HepG2 (cell line): ENCODE measurements around the gene WNK2. TPM values are rescaled to one million over a fixed set of nuclear protein-coding genes. Genes with fewer than 3 reads are reported as not detected.

Experiments used
- ATAC-seq: fragments of 200-7000 bp; cut with Tn5 transposase; 3 replicates; pipeline ENCODE4 v1.9.1; 2020; ENCODE audit warnings: mild to moderate bottlenecking, moderate library complexity
- BruUV-seq: library from RNA; stranded (reverse); fragments of 400-500 nt; replicated peaks from 2 replicates; lab custom pipeline; 2021; lab: Mats Ljungman, UMichigan
- CTCF ChIA-PET: fragments of 300-600 bp; formaldehyde crosslinking; extraction: SDS; loops from one replicate; lab custom pipeline; 2021; ENCODE audit warnings: low total read pairs, inconsistent platforms, low intra/inter-chr PET ratio; lab: Yijun Ruan, JAX
- POLR2A ChIA-PET: fragments of 350-600 bp; sonication (Branson Sonifier 250); formaldehyde crosslinking; loops from one replicate; lab custom pipeline; 2020; ENCODE audit warnings: antibody characterized with exemption, inconsistent platforms; lab: Yijun Ruan, JAX
- DNase-seq: peaks from one replicate; pipeline ENCODE4 v3.0.0-alpha.2; 2015; ENCODE audit warnings: low spot score
- FAIRE-seq: peaks from 3 replicates; lab custom pipeline; 2011; peaks lifted over from hg19 to GRCh38; lab: Jason Lieb, UNC
- H2AFZ ChIP-seq: one replicate; pipeline ENCODE4 v1.6.1; 2011; ENCODE audit warnings: low read length, inconsistent platforms
- H3K27ac ChIP-seq: fragments of 300-600 bp; 3 replicates; pipeline ENCODE4 v1.8.0; 2011; ENCODE audit warnings: mixed run types, mild to moderate bottlenecking, mixed read lengths, low read length, inconsistent platforms; ENCODE audit not compliant: insufficient read depth; ENCODE audit errors: extremely low read length
- H3K27me3 ChIP-seq, 2 experiments: fragments of 200-600 bp in 1 of 2; 2 replicates in 1 of 2; 3 replicates in 1 of 2; pipeline versions ENCODE4 v1.6.0 to v1.8.0; 2011; ENCODE audit warnings: low read length in 2 of 2, mild to moderate bottlenecking in 2 of 2, moderate library complexity in 2 of 2, inconsistent platforms in 1 of 2; ENCODE audit not compliant: insufficient read depth in 2 of 2, control insufficient read depth in 1 of 2
- H3K36me3 ChIP-seq, 2 experiments: fragments of 200-600 bp in 1 of 2; replicated peaks in 1 of 2; 2 replicates in 1 of 2; 3 replicates in 1 of 2; pipeline versions ENCODE4 v1.5.1 to v1.8.0; 2011; ENCODE audit warnings: low read length in 2 of 2, inconsistent platforms in 1 of 2; ENCODE audit not compliant: insufficient read depth in 2 of 2, control insufficient read depth in 1 of 2
- H3K4me1 ChIP-seq: 2 replicates; pipeline ENCODE4 v1.5.1; 2012; ENCODE audit warnings: low read length, inconsistent platforms; ENCODE audit not compliant: insufficient read depth
- H3K4me2 ChIP-seq: 2 replicates; pipeline ENCODE4 v1.6.0; 2011; ENCODE audit warnings: low read depth, low read length, inconsistent platforms
- H3K4me3 ChIP-seq, 3 experiments: fragments of 200-600 bp in 1 of 3; sonication (generic), shearing (Covaris generic) in 1 of 3; replicated peaks in 1 of 3; 2 replicates each; pipeline ENCODE4 v1.5.1; 2011 to 2016; ENCODE audit warnings: low read length in 3 of 3, inconsistent platforms in 2 of 3, low read depth in 2 of 3, mild to moderate bottlenecking in 2 of 3, control low read depth in 1 of 3, mixed read lengths in 1 of 3; ENCODE audit not compliant: insufficient read depth in 1 of 3
- H3K79me2 ChIP-seq: one replicate; pipeline ENCODE4 v1.6.1; 2011; ENCODE audit warnings: low read length, inconsistent platforms; ENCODE audit not compliant: insufficient read depth
- H3K9ac ChIP-seq: 2 replicates; pipeline ENCODE4 v1.6.0; 2011; ENCODE audit warnings: mild to moderate bottlenecking, low read depth, low read length, inconsistent platforms; ENCODE audit not compliant: insufficient read depth
- H3K9me3 ChIP-seq: 2 replicates; pipeline ENCODE4 v1.5.1; 2012; ENCODE audit warnings: mild to moderate bottlenecking, low read length
- H4K20me1 ChIP-seq: 2 replicates; pipeline ENCODE4 v1.6.0; 2011; ENCODE audit warnings: inconsistent platforms, mild to moderate bottlenecking, low read length, moderate library complexity; ENCODE audit not compliant: insufficient read depth
- RBAK ChIP-seq: sonication (generic); formaldehyde crosslinking; IDR thresholded peaks from 2 replicates; pipeline ENCODE4 v1.5.1; 2020; ENCODE audit warnings: mild to moderate bottlenecking, missing genetic modification reagents
- ZFP36L2 ChIP-seq: sonication (generic); formaldehyde crosslinking; IDR thresholded peaks from 2 replicates; pipeline ENCODE4 v1.4.0; 2020; ENCODE audit warnings: missing genetic modification reagents
- ZFX ChIP-seq: sonication (generic); formaldehyde crosslinking; IDR thresholded peaks from 2 replicates; pipeline ENCODE4 v1.4.0; 2020; ENCODE audit warnings: mild to moderate bottlenecking, low read depth, missing genetic modification reagents, moderate library complexity
- WGBS: methylation state at CpG from one replicate; pipeline ENCODE4 v1.1.6; 2017; ENCODE audit warnings: low lambda C conversion rate; 5-methylcytosine and 5-hydroxymethylcytosine counted together
- in situ Hi-C: cut with HindIII; loops from 2 replicates; pipeline ENCODE4 v1.10.0; 2017; ENCODE audit warnings: low pct_unique_long_range_greater_than_20kb; ENCODE audit not compliant: extremely low pct_ligation_motif_present
- intact Hi-C: fragments of 100-400 bp; cut with micrococcal nuclease; formaldehyde crosslinking; loops from one replicate; pipeline ENCODE4 v1.10.0; 2022; ENCODE audit not compliant: unreplicated experiment
- polyA plus RNA-seq, 8 experiments: library from polyadenylated mRNA; depleted of rRNA in 3 of 8; stranded (reverse) in 7 of 8; unstranded in 1 of 8; fragments of >200 nt; fragmentation: Illumina TruSeq in 4 of 8; extraction: Trizol in 4 of 8; gene quantifications; 2 replicates each; pipeline versions ENCODE4 v1.2.1 to v1.2.3, GENCODE V29; 2011 to 2016; ENCODE audit warnings: low read depth in 4 of 8, missing spikeins in 1 of 8, mixed read lengths in 1 of 8; ENCODE audit not compliant: insufficient read depth in 1 of 8
- total RNA-seq, 5 experiments: library from RNA; depleted of rRNA; stranded (reverse); fragments of >200 nt; fragmentation: Illumina TruSeq; extraction: Trizol; gene quantifications; 2 replicates each; pipeline ENCODE4 v1.2.3, GENCODE V29; 2016; ENCODE audit warnings: low read depth in 1 of 5
- TF ChIP-seq, protein P1 (sequence below): sonication (generic); formaldehyde crosslinking; IDR thresholded peaks from 2 replicates; pipeline ENCODE4 v1.5.1; 2020; ENCODE audit warnings: mild to moderate bottlenecking, missing genetic modification reagents, moderate library complexity
- TF ChIP-seq, protein P2 (sequence below): sonication (generic); formaldehyde crosslinking; IDR thresholded peaks from 2 replicates; pipeline ENCODE4 v1.5.0; 2020; ENCODE audit warnings: missing genetic modification reagents
- TF ChIP-seq, protein P3 (sequence below): sonication (generic); formaldehyde crosslinking; IDR thresholded peaks from 2 replicates; pipeline ENCODE4 v1.5.0; 2020; ENCODE audit warnings: mild to moderate bottlenecking, missing genetic modification reagents, moderate library complexity

WNK2 gene
- total and polyA plus RNA-seq, 2 of the 13 experiments (the other 11 are each of a cell fraction or from before 2014, with no cell fraction given), result 10.5 to 12.0 TPM

DNA sequence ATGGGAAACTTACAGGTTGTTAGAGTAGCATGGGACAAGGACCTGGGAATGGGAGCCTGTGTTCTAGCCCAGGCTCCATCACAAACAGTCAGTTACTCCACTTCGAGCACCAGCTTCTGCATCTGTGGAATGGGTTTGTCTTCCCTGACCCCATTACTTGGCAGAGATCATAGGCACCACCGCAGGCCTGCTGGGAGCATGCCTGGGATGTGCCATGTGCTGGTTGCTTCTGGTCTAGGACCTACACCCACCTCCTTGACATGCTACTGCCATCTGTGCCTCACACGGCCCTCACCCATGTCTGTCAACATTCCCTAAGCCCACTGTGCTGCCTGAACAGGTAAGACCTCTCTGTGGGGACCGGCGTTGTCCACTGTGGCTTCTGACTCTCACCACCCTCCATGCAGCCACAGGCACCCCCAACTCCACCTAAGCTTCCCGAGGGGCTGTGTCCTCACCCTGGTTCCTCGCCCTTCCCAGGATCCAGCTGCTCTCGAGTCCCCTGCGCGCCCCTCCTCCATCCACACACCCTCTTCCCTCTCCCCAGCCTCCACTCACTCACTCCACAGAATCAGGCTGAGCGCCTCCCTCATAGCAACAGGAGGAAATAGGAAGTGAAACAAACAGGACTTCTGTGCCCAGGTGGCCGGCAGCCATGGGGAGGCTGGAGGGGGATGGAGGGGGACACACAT lies 181.6 kb downstream of the WNK2 start:
- DNase-seq (no peak), FAIRE-seq (no peak), ATAC-seq (peak; percentile 92)
- no peaks in the 10 kb centered on the region for H4K20me1 ChIP-seq
- no peaks in the 10 kb centered on the region for H3K36me3 ChIP-seq
- peak overlapping the region; percentile 70 for H3K4me2 ChIP-seq
- H3K4me3 ChIP-seq, result peak overlapping the region in 2 of 3 experiments; percentile 44 to 57; a peak in 4 of 6 replicates
- no TSS peak for BruUV-seq
- no peaks in the 10 kb centered on the region; a peak in 2 of 5 replicates for H3K27me3 ChIP-seq
- no peak overlapping the region for H3K9ac ChIP-seq
- no peaks in the 10 kb centered on the region for H3K79me2 ChIP-seq
- no peak overlapping the region for H3K27ac ChIP-seq
- TF ChIP-seq, protein P1, sequence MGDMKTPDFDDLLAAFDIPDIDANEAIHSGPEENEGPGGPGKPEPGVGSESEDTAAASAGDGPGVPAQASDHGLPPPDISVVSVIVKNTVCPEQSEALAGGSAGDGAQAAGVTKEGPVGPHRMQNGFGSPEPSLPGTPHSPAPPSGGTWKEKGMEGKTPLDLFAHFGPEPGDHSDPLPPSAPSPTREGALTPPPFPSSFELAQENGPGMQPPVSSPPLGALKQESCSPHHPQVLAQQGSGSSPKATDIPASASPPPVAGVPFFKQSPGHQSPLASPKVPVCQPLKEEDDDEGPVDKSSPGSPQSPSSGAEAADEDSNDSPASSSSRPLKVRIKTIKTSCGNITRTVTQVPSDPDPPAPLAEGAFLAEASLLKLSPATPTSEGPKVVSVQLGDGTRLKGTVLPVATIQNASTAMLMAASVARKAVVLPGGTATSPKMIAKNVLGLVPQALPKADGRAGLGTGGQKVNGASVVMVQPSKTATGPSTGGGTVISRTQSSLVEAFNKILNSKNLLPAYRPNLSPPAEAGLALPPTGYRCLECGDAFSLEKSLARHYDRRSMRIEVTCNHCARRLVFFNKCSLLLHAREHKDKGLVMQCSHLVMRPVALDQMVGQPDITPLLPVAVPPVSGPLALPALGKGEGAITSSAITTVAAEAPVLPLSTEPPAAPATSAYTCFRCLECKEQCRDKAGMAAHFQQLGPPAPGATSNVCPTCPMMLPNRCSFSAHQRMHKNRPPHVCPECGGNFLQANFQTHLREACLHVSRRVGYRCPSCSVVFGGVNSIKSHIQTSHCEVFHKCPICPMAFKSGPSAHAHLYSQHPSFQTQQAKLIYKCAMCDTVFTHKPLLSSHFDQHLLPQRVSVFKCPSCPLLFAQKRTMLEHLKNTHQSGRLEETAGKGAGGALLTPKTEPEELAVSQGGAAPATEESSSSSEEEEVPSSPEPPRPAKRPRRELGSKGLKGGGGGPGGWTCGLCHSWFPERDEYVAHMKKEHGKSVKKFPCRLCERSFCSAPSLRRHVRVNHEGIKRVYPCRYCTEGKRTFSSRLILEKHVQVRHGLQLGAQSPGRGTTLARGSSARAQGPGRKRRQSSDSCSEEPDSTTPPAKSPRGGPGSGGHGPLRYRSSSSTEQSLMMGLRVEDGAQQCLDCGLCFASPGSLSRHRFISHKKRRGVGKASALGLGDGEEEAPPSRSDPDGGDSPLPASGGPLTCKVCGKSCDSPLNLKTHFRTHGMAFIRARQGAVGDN (CRISPR knock-in tag), result 0 out of 2 replicates have a peak, but pooled peaks have one; percentile 41
- no peak for TF ChIP-seq ZFP36L2 (CRISPR knock-in tag)
- TF ChIP-seq, protein P2, sequence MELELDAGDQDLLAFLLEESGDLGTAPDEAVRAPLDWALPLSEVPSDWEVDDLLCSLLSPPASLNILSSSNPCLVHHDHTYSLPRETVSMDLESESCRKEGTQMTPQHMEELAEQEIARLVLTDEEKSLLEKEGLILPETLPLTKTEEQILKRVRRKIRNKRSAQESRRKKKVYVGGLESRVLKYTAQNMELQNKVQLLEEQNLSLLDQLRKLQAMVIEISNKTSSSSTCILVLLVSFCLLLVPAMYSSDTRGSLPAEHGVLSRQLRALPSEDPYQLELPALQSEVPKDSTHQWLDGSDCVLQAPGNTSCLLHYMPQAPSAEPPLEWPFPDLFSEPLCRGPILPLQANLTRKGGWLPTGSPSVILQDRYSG, result no peak
- TF ChIP-seq, protein P3, sequence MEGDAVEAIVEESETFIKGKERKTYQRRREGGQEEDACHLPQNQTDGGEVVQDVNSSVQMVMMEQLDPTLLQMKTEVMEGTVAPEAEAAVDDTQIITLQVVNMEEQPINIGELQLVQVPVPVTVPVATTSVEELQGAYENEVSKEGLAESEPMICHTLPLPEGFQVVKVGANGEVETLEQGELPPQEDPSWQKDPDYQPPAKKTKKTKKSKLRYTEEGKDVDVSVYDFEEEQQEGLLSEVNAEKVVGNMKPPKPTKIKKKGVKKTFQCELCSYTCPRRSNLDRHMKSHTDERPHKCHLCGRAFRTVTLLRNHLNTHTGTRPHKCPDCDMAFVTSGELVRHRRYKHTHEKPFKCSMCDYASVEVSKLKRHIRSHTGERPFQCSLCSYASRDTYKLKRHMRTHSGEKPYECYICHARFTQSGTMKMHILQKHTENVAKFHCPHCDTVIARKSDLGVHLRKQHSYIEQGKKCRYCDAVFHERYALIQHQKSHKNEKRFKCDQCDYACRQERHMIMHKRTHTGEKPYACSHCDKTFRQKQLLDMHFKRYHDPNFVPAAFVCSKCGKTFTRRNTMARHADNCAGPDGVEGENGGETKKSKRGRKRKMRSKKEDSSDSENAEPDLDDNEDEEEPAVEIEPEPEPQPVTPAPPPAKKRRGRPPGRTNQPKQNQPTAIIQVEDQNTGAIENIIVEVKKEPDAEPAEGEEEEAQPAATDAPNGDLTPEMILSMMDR (CRISPR knock-in tag), result peak; percentile 26; the same call in 1 of the 2 replicates
- TF ChIP-seq ZFX (CRISPR knock-in tag), result 0 out of 2 replicates have a peak, but pooled peaks have one; percentile 1
- 0 out of 2 replicates have a peak, but pooled peaks have one; percentile 32 for TF ChIP-seq RBAK (CRISPR knock-in tag)
- in situ Hi-C loops (no loop called here), intact Hi-C loops (no loop called here)
- H2AFZ ChIP-seq, result peak overlapping the region; percentile 72
- POLR2A ChIA-PET, result no interaction called here
- CTCF ChIA-PET, result no interaction called here
- WGBS, result 57% methylated on average over 10 of the region's 12 CpGs
- peaks cover 12% of the 10 kb centered on the region for H3K9me3 ChIP-seq
- H3K4me1 ChIP-seq, result no peaks in the 10 kb centered on the region
